NCI-H1092 (cell line): ENCODE measurements around the gene PTH1R.
A peak's percentile ranks its signal among the peaks of the same experiment; 100 is the strongest.
"Not testable (repeated sequence)": the region's sequence is repeated elsewhere in the genome, so short reads cannot be mapped to it uniquely, and the experiment has no call there.

Experiments used
- DNase-seq: peaks from one replicate; lab custom pipeline; 2025; lab: John Stamatoyannopoulos, UW

PTH1R gene

DNA sequence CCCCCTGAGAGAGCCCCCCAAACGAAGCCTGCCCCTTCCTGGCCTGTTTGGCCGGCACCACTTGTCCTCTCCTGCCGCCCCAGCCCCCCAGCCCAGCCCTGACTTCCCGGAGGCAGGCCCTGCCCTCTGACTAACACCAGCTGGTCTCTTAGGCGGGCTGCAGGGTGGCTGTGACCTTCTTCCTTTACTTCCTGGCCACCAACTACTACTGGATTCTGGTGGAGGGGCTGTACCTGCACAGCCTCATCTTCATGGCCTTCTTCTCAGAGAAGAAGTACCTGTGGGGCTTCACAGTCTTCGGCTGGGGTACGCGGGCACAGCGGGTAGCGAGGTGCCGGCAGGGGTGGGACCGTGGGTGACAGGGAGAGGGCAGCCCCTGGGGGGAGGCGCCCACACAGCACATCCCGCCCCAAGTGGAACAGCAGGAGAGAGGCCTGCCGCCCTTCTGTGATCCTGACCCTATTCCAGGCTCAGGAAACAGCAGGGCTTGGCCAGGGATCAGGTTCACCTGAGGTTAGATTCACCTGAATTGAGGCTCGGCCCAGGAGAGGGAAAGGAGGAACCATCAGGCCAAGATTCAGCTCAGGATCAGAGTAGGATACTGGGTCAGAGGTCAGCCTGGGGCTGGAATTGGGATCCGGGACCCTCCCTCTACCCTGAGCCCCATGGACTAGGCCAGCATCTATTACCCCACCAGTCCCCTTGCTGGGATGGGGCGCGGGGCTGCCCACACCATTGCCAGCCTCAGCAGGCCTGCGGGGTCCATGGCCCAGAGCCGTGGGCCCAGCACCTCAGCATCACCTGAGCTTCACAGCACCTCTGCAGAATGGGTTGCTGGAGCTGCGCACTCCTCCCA, 21.9 kb downstream of the PTH1R start:
- no peak for DNase-seq

GRCh38 chr3:46900007-46900292, 22.4 kb downstream of the PTH1R start:
- peak; percentile 37 for DNase-seq

DNA sequence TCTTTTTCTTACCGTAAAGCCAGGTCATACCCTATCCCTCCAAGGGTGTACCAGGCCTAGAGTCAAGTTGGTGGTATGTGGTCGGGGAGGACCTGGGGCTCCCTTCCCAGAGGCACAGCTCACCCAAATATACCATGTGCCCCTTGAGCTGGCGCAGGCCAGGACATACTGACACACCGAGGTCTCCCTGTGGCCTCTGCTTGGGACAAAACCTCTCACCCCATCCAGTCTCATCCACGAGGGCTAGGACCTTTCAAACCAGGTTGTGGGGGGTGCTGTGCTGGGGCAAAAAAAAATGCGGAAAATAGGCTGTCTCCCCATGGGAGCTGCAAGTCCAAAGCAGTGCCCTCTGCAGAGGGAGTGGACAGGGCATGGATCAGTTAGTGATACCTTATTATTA, 22.8 kb downstream of the PTH1R start:
- DNase-seq, result no peak

- DNase-seq, result no peak
Observed at GRCh38 chr3:46901061-46901460, 23.5 kb downstream of the PTH1R start.

DNA sequence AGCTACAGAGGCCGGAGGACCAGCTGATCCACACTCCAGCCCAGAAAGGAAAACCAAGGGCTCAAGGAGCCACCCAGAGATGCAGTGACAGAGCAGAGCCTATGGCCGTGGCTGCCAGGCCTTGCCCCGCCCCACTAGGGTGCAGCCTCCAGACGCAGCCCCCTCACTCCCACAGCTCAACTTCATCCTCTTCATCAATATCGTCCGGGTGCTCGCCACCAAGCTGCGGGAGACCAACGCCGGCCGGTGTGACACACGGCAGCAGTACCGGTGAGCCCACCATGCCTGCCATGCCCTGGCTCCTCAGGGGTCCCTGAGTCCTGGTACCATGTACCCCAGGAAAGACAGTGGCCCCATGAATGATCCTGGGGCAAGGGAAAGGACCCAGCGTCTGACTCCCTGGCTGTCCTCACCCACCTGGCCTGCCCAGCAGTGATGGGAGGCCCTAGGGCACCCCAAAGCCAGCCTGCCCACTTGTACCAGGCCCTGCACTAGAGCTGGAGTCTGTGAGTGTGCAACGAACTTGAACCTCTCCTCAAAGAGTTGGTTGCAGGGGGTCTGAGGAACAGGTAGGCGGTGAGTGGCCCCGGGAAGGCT, 24.2 kb downstream of the PTH1R start:
- no peak for DNase-seq

DNA sequence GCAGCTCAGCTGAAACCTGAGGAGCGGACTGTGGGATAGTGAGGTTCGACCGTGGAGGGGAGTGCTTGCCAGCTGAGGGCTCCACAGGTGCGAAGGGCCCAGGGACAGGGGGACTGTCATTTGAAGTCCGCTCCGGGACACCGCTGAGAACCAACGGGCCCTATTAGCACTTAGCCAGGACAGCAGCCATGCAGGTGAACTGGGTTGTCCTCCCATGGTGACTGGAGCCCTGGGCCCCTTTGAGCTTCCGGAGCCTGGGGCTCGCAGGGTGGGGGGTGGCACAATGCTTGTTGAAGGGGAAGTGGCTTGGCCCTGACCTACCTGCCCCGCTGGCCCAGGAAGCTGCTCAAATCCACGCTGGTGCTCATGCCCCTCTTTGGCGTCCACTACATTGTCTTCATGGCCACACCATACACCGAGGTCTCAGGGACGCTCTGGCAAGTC, 24.7 kb downstream of the PTH1R start:
- no peak for DNase-seq

GRCh38 chr3:46903341-46904302, 26.1 kb downstream of the PTH1R start:
- no peak for DNase-seq

- no peak for DNase-seq
Observed at GRCh38 chr3:46904303-46905212, 27.0 kb downstream of the PTH1R start.

- no peak for DNase-seq
Observed at GRCh38 chr3:46905213-46905560, 27.7 kb downstream of the PTH1R start.

GRCh38 chr3:46905661-46906451, 28.3 kb downstream of the PTH1R start:
- no peak for DNase-seq

DNA sequence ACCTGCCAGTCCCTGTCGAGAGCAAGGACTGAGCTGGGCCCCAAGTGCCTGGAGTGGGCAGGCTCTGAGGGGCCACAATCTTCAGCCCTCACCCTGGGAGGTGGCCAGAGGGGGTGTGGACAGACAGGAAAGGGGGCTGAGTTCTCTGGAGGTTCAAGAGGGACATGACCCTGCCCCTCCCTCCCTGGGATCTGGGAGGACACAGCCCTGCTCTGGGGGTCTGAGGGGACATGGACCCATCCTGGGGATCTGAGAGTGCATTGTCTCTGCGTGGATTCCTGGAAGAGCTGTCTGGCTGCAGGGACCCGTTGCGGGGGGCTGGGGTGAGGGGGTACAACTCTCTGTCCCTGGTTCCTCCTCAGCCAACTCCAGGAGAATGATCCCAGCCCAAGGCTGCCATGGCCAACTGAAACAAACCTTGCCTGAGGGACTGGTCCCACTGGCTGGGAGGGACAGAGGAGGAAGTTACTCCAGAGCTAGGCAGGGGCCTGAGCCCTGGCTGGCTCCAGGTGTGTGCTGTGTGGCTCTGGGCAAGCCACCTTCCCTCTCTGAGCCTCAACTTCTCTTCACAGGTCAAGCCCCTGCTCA, 29.0 kb downstream of the PTH1R start:
- no peak for DNase-seq

DNA sequence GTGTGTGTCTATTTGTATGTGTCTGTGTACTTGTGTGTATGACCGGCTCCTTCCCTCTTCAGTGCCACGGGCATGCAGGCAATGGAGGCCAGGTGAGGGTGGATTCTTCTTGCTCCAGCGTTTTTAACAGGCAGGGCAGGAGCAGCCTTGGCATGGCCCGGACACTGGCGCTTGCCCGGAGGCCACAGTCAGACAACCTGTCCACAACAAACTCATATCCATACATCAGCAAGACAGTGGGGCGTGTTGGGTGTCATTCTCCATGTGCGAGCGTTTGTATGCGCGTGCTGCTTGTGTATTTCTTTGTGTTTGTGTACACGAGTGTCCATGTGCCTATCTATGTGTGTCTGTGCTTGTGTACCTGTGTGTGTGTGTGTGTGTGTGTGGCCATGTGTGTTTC, 29.8 kb downstream of the PTH1R start:
- no peak for DNase-seq

- no peak for DNase-seq
Observed at GRCh38 chr3:46907960-46908293, 30.4 kb downstream of the PTH1R start.

DNA sequence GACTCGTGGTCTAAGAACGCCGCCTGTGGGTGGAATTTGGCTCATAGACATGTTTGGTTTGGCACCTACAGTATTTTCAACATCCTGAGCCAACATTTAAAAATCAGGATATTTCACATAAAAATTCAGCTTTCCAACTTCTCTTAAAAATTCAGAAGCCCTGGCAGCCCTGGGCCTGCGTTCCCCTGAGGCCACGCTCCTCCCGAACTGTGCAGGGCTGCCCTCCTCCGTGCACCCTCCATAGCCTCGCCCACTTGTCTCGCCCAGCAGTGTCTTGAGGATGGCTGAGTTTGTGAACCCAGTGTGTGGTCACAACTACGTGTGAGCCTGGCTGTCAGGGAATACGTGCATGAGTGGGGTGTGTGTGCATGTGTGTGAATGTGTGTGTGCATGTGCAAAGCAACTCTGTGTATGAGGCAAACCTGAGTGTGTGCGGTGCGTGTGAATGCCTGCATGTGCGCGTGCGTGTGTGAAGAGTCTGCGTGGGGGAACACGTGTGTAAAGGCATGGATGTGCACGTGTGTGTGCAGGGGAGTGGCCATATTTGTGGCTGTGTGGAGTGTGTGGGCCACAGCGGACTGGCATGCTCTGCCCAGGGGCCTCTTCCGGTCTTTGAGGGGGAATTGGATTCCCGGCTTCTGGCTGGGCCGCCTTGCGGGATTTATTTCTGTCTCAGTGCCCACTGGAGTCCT, 30.9 kb downstream of the PTH1R start:
- no peak for DNase-seq

GRCh38 chr3:46908986-46909534, 31.5 kb downstream of the PTH1R start:
- no peak for DNase-seq

- peak; percentile 76 for DNase-seq
Observed at GRCh38 chr3:46909535-46910161, 32.1 kb downstream of the PTH1R start.

DNA sequence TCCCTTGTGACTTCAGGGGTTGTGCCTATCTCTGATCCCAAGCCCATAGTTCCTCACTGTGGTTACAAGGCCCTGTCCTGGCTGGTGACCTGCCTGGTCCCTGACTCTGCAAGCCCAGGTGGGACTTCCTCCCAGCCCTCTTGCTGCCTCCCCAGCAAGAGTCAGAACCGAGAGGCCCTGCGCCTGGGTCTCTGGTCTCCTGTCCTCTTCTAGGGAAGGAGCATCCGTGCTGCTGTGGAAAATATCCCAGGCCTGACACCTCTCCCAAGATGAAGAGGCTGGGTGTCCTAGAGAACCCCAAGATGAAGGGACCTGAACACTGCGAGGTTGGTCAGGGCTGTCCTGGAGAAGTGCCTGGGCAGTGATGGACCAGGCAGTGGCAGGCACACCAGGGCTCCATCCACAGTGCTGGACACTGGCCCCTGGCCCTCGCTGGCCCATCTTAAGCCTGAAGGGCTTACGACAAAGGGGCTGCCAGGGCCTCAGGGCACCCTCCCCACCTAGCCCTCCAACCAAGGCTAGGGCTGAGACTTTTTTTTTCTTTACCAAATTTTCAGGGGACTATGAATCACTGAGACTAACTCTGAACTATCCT, 32.7 kb downstream of the PTH1R start:
- DNase-seq, result no peak

GRCh38 chr3:46910914-46911313, 33.4 kb downstream of the PTH1R start:
- DNase-seq, result not testable (repeated sequence)

- DNase-seq, result no peak
Observed at GRCh38 chr3:46912986-46913385, 35.5 kb downstream of the PTH1R start.
